GM12878 (cell line): Measurements from ENCODE around the gene BCL2L13. TPM values are rescaled to one million over a fixed set of nuclear protein-coding genes. Genes with fewer than 3 reads are reported as not detected.
A peak's percentile ranks its signal among the peaks of the same experiment; 100 is the strongest.

Experiments
- ESRRA ChIP-seq: IDR thresholded peaks from 2 replicates; pipeline ENCODE4 v1.6.1; 2012; ENCODE audit warnings: mild to moderate bottlenecking, low read length, improper control_type of control experiment
- JUND ChIP-seq: IDR thresholded peaks from 2 replicates; pipeline ENCODE4 v1.6.1; 2012; ENCODE audit warnings: low read depth, mild to moderate bottlenecking, low read length, improper control_type of control experiment, moderate library complexity
- NR2F1 ChIP-seq: fragments of 450-650 bp; conservative IDR thresholded peaks from 2 replicates; pipeline ENCODE4 v1.6.1; 2017; ENCODE audit warnings: mild to moderate bottlenecking
- NRF1 ChIP-seq: conservative IDR thresholded peaks from 2 replicates; pipeline ENCODE4 v1.6.1; 2011; ENCODE audit warnings: mild to moderate bottlenecking, low read depth, low read length, improper control_type of control experiment
- PAX8 ChIP-seq: fragments of 450-650 bp; IDR thresholded peaks from 2 replicates; pipeline ENCODE4 v1.6.1; 2017; ENCODE audit warnings: mild to moderate bottlenecking, moderate library complexity
- RAD21 ChIP-seq: IDR thresholded peaks from 2 replicates; pipeline ENCODE4 v1.6.1; 2011; ENCODE audit warnings: mild to moderate bottlenecking, low read depth, low read length, moderate library complexity; ENCODE audit not compliant: insufficient read depth
- SMAD1 ChIP-seq: fragments of 450-650 bp; IDR thresholded peaks from 2 replicates; pipeline ENCODE4 v1.6.1; 2018; ENCODE audit warnings: mild to moderate bottlenecking, low read depth; ENCODE audit not compliant: partially characterized antibody
- TCF12 ChIP-seq: IDR thresholded peaks from 2 replicates; pipeline ENCODE4 v1.6.1; 2011; ENCODE audit warnings: low read depth, mild to moderate bottlenecking, low read length
- polyA plus RNA-seq, 11 experiments: library from polyadenylated mRNA; depleted of rRNA in 4 of 11; unstranded in 6 of 11; stranded (reverse) in 5 of 11; fragments of >200 nt; fragmentation: Nextera tagmentation in 4 of 11; fragmentation: Illumina TruSeq in 1 of 11; extraction: Ambion mirVana in 4 of 11; extraction: Trizol in 1 of 11; gene quantifications; 1 replicate in 1 of 11; 2 replicates in 10 of 11; pipeline versions ENCODE4 v1.2.1 to v1.2.3, GENCODE V29; 2011 to 2016; ENCODE audit warnings: inconsistent platforms in 2 of 11, missing spikeins in 2 of 11, low read depth in 1 of 11
- total RNA-seq, 4 experiments: library from RNA; depleted of rRNA in 3 of 4; stranded (reverse); fragments of >200 nt in 3 of 4; fragmentation: Illumina TruSeq in 1 of 4; extraction: Trizol in 1 of 4; gene quantifications; 2 replicates each; pipeline versions ENCODE4 v1.2.1 to v1.2.3, GENCODE V29; 2013 to 2021
- TF ChIP-seq, protein P1 (sequence below): fragments of 450-650 bp; formaldehyde crosslinking; IDR thresholded peaks from 2 replicates; pipeline ENCODE4 v1.4.0; 2020; ENCODE audit warnings: mild to moderate bottlenecking, moderate library complexity
- TF ChIP-seq, protein P2 (sequence below): fragments of 450-650 bp; IDR thresholded peaks from 2 replicates; pipeline ENCODE4 v1.6.1; 2017; ENCODE audit warnings: mild to moderate bottlenecking, moderate library complexity
- TF ChIP-seq, protein P3 (sequence below): IDR thresholded peaks from 2 replicates; pipeline ENCODE4 v1.6.1; 2011; ENCODE audit warnings: low read depth, mild to moderate bottlenecking, low read length, moderate library complexity, borderline replicate concordance; ENCODE audit errors: extremely low read depth
- TF ChIP-seq, protein P4 (sequence below): fragments of 450-650 bp; IDR thresholded peaks from 2 replicates; pipeline ENCODE4 v1.6.1; 2016; ENCODE audit warnings: mild to moderate bottlenecking, moderate library complexity, borderline replicate concordance
- TF ChIP-seq, protein P5 (sequence below): fragments of 450-650 bp; formaldehyde crosslinking; IDR thresholded peaks from 2 replicates; pipeline ENCODE4 v1.4.0; 2022; ENCODE audit warnings: mild to moderate bottlenecking, moderate library complexity

BCL2L13 gene
- total and polyA plus RNA-seq, 10 of the 15 experiments (the other 5 are each of a cell fraction or from before 2014, with no cell fraction given): 18.6 to 30.6 (median 28.2) TPM

DNA sequence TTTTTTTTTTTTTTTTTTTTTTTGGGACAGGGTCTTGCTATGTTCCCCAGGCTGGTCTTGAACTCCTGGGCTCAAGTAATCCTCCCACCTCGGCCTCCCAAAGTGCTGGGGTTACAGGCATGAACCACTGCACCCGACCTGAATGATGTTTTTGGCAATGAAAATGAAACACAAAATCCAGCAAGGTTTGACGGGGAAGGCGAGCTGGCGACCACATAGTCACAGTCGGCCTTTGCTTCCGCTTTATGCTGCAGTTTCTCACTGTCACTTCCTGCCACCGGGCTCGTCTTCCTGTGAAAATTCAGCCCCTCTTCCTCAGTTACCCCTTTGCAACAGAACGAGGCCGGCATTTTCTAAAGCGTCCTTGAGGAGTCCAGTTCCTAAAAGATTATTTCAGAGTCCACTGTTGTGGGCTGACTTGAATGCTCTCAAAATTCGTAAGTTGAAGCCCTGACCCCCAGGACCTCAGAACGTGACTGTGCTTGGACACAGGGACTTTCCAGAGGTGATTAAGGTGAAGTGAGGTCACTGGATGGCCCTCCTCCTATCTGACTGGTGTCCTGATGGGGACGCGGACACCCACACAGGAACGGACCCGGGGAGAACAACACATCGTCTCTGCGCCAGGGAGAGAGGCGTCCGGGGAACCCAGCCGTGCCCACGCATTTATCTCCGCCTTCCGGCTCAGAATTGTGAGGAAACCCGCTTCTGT is 138.6 kb downstream of the BCL2L13 start (continued):
- TF ChIP-seq, protein P1, sequence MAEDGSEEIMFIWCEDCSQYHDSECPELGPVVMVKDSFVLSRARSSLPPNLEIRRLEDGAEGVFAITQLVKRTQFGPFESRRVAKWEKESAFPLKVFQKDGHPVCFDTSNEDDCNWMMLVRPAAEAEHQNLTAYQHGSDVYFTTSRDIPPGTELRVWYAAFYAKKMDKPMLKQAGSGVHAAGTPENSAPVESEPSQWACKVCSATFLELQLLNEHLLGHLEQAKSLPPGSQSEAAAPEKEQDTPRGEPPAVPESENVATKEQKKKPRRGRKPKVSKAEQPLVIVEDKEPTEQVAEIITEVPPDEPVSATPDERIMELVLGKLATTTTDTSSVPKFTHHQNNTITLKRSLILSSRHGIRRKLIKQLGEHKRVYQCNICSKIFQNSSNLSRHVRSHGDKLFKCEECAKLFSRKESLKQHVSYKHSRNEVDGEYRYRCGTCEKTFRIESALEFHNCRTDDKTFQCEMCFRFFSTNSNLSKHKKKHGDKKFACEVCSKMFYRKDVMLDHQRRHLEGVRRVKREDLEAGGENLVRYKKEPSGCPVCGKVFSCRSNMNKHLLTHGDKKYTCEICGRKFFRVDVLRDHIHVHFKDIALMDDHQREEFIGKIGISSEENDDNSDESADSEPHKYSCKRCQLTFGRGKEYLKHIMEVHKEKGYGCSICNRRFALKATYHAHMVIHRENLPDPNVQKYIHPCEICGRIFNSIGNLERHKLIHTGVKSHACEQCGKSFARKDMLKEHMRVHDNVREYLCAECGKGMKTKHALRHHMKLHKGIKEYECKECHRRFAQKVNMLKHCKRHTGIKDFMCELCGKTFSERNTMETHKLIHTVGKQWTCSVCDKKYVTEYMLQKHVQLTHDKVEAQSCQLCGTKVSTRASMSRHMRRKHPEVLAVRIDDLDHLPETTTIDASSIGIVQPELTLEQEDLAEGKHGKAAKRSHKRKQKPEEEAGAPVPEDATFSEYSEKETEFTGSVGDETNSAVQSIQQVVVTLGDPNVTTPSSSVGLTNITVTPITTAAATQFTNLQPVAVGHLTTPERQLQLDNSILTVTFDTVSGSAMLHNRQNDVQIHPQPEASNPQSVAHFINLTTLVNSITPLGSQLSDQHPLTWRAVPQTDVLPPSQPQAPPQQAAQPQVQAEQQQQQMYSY (CRISPR knock-in tag): no peak
- TF ChIP-seq TCF12 (no peak), NR2F1 (peak; percentile 100), NRF1 (no peak), JUND (no peak), SMAD1 (peak; percentile 48), RAD21 (no peak), ESRRA (no peak), PAX8 (no peak)
- TF ChIP-seq, protein P2, sequence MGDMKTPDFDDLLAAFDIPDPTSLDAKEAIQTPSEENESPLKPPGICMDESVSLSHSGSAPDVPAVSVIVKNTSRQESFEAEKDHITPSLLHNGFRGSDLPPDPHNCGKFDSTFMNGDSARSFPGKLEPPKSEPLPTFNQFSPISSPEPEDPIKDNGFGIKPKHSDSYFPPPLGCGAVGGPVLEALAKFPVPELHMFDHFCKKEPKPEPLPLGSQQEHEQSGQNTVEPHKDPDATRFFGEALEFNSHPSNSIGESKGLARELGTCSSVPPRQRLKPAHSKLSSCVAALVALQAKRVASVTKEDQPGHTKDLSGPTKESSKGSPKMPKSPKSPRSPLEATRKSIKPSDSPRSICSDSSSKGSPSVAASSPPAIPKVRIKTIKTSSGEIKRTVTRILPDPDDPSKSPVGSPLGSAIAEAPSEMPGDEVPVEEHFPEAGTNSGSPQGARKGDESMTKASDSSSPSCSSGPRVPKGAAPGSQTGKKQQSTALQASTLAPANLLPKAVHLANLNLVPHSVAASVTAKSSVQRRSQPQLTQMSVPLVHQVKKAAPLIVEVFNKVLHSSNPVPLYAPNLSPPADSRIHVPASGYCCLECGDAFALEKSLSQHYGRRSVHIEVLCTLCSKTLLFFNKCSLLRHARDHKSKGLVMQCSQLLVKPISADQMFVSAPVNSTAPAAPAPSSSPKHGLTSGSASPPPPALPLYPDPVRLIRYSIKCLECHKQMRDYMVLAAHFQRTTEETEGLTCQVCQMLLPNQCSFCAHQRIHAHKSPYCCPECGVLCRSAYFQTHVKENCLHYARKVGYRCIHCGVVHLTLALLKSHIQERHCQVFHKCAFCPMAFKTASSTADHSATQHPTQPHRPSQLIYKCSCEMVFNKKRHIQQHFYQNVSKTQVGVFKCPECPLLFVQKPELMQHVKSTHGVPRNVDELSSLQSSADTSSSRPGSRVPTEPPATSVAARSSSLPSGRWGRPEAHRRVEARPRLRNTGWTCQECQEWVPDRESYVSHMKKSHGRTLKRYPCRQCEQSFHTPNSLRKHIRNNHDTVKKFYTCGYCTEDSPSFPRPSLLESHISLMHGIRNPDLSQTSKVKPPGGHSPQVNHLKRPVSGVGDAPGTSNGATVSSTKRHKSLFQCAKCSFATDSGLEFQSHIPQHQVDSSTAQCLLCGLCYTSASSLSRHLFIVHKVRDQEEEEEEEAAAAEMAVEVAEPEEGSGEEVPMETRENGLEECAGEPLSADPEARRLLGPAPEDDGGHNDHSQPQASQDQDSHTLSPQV: no peak
- TF ChIP-seq, protein P3, sequence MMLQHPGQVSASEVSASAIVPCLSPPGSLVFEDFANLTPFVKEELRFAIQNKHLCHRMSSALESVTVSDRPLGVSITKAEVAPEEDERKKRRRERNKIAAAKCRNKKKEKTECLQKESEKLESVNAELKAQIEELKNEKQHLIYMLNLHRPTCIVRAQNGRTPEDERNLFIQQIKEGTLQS: no peak
- TF ChIP-seq, protein P4, sequence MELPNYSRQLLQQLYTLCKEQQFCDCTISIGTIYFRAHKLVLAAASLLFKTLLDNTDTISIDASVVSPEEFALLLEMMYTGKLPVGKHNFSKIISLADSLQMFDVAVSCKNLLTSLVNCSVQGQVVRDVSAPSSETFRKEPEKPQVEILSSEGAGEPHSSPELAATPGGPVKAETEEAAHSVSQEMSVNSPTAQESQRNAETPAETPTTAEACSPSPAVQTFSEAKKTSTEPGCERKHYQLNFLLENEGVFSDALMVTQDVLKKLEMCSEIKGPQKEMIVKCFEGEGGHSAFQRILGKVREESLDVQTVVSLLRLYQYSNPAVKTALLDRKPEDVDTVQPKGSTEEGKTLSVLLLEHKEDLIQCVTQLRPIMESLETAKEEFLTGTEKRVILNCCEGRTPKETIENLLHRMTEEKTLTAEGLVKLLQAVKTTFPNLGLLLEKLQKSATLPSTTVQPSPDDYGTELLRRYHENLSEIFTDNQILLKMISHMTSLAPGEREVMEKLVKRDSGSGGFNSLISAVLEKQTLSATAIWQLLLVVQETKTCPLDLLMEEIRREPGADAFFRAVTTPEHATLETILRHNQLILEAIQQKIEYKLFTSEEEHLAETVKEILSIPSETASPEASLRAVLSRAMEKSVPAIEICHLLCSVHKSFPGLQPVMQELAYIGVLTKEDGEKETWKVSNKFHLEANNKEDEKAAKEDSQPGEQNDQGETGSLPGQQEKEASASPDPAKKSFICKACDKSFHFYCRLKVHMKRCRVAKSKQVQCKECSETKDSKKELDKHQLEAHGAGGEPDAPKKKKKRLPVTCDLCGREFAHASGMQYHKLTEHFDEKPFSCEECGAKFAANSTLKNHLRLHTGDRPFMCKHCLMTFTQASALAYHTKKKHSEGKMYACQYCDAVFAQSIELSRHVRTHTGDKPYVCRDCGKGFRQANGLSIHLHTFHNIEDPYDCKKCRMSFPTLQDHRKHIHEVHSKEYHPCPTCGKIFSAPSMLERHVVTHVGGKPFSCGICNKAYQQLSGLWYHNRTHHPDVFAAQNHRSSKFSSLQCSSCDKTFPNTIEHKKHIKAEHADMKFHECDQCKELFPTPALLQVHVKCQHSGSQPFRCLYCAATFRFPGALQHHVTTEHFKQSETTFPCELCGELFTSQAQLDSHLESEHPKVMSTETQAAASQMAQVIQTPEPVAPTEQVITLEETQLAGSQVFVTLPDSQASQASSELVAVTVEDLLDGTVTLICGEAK: peak; percentile 80
- TF ChIP-seq, protein P5, sequence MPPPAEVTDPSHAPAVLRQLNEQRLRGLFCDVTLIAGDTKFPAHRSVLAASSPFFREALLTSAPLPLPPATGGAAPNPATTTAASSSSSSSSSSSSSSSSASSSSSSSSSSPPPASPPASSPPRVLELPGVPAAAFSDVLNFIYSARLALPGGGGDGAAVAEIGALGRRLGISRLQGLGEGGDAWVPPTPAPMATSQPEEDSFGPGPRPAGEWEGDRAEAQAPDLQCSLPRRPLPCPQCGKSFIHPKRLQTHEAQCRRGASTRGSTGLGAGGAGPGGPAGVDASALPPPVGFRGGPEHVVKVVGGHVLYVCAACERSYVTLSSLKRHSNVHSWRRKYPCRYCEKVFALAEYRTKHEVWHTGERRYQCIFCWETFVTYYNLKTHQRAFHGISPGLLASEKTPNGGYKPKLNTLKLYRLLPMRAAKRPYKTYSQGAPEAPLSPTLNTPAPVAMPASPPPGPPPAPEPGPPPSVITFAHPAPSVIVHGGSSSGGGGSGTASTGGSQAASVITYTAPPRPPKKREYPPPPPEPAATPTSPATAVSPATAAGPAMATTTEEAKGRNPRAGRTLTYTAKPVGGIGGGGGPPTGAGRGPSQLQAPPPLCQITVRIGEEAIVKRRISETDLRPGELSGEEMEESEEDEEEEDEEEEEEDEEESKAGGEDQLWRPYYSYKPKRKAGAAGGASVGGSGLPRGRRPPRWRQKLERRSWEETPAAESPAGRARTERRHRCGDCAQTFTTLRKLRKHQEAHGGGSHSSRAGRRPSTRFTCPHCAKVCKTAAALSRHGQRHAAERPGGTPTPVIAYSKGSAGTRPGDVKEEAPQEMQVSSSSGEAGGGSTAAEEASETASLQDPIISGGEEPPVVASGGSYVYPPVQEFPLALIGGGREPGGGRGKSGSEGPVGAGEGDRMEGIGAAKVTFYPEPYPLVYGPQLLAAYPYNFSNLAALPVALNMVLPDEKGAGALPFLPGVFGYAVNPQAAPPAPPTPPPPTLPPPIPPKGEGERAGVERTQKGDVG (CRISPR knock-in tag): no peak
